GM21576 (cell line): ENCODE measurements around the gene PLXNA1.

Experiments used
- ATAC-seq: cut with Tn5 transposase; IDR thresholded peaks from one replicate; pipeline ENCODE4 v1.9.1; 2021; ENCODE audit warnings: mild to moderate bottlenecking, moderate library complexity; ENCODE audit not compliant: unreplicated experiment

The PLXNA1 gene

DNA sequence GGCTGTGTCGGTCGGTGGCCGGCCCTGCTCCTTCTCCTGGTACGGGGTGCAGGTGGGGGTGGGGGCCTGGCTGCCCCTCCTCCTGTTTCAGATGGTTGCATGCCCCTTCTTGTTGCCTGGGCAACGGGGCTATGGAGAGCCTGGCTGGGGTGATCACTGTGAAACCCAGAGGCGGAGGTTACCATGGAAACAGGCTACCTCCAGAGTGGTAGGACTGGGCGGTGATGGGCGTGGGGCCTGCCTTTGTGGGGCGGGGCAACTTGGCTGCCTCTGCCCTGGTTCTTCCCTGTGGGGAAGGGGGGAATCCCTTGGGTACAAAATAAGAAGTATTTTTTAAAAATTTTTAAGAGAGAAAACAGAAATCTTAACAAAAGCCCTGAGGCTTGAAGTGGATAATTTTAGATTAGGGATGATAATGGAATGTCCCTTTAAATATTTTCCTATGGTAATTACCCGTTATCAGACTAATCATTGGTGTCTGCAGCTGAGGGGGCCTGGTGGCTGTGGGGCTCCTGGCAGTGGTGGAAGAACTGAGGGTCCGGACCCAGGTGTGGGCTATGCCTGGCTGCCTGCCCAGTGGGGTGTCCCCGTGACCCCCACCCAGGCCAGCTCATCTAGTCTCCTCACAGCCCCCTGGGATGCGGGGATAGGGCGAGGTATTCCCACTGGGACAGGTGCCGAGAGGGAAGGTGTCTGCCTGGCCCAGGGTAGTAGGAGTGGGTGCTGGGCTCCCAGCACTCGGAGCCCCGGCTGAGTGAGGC is 32.5 kb downstream of the PLXNA1 start:
- ATAC-seq, result peak; percentile 52

DNA sequence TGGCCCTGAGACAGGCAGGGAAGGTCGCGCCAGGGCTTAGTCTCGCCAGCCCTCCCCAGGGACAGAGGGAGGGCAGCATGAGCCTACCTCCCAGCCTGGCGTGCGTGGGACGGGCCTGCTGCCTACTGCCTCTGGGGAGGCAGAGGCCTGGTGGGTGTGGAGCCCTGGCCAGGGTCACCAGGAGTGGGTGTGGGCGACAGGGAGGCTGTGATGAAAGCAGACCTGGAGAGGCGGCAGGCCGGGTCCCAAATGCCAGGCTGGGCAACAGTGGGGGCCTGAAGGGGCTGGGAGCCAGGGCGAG is 33.1 kb downstream of the PLXNA1 start:
- no peak for ATAC-seq

DNA sequence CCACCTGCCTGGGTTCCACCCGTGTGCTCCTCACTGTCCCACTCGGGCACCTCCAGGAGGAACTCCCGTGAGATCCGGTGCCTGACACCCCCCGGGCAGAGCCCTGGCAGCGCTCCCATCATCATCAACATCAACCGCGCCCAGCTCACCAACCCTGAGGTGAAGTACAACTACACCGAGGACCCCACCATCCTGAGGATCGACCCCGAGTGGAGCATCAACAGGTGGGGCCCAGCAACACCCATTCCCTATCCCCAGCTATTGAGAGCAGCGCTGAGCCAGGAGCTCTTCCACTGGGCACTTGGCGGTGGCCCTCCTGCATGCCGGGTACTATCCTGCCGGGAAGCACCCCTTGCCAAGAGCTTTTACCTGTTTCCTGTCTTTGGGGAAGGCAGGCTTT is 33.5 kb downstream of the PLXNA1 start:
- no peak for ATAC-seq

DNA sequence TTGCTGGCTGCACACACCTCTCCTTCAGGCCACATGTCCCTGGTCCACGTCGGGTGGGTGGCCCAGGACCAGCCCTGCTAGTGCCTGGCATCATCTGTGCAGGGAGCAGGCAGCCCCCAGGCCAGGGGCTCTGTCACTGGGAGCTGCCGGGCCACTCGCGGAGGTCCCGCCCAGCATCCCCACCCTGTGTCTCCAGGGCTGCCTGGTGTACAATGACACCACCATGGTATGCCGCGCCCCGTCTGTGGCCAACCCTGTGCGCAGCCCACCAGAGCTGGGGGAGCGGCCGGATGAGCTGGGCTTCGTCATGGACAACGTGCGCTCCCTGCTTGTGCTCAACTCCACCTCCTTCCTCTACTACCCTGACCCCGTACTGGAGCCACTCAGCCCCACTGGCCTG is 34.3 kb downstream of the PLXNA1 start:
- ATAC-seq, result no peak

DNA sequence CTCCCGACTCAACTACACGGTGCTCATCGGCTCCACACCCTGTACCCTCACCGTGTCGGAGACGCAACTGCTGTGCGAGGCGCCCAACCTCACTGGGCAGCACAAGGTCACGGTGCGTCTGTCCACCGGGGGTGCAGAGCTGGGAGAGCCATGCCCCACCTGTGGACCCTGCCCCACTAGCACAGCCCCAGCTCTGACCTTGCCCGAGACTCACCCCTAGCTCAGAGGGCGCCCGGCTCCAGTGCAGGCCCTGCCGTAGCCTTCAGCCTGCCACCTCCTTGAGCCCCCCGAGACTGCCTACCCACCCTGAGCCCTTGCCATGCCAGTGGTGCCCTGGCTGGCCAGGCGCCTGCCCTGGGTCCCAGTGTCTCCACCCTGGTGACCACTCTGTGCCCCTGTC is 34.9 kb downstream of the PLXNA1 start:
- ATAC-seq, result no peak

DNA sequence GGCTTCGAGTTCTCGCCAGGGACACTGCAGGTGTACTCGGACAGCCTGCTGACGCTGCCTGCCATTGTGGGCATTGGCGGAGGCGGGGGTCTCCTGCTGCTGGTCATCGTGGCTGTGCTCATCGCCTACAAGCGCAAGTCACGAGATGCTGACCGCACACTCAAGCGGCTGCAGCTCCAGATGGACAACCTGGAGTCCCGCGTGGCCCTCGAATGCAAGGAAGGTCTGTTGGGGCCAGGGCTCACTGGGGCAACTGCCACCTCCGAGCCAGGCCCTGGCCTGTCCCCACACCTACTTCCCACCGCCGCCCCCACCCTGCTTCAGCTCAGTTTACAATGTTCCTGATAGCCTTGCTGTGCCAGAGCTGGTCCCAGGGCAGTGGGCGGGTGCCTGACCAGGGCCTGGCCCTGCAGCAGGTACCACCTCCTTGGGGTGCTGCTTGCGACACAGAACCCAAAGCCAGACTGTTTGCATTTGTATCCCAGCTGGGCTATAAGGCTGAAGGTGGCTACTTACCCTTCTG is 35.5 kb downstream of the PLXNA1 start:
- no peak for ATAC-seq

DNA sequence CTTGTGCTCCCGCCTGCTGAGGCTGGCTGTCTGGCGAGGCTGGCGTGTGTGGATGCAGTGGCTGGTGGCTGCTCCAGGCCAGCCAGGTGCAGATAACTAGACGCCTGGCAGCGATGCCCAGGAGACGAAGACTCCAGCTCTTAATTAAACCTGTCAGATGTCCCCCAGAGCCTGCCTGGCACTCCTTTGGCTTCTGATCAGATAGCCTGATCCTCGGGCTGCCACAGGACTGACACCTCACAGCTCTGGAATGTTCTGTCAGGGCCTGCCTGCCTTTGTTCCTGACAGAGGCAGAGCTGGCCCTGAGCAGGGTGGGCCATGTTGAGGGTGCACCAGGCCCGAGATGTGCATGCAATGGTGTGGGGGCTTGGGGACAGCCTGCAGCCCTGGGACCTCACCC is 36.5 kb downstream of the PLXNA1 start:
- ATAC-seq, result no peak

DNA sequence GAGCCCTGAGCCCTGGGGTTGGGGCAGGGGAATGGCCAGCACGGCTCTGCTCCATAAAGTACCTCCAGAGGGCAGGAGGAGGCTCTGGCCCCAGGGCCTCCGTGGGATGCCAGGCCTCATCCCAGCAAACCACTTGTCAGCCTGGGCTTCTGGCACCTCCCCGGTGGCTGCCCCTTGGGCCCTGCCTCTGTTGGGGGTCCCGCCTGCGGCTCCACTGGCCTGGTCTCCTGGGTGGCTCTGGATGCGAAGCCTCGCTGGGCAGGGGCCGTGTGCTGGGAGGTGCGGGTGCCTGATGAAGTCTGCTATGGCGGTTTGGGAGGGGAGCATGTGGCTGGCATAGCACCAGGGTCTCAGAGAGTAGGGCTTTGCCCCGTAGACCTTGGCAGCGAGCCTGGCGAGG is 37.6 kb downstream of the PLXNA1 start:
- no peak for ATAC-seq

DNA sequence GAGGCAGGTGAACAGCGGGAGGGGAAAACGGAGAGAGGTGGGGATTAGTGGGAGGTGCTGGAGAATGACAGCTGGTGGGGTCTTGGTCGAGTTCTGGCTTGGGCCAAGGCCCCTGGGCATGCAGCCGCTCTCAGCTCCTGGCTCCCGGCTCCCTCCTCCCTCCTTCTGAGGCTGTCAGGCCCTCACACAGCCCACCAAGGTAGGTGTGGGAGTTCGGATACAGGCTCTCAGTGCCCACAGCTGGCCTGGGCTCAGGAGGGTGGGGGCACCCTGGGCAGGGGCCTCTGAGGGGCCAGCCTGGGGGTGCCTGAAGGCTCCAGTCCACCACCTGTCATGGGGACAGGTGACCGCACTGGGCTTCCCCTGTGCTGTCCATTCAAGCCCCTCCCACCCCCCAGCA is 39.9 kb downstream of the PLXNA1 start:
- ATAC-seq, result no peak

DNA sequence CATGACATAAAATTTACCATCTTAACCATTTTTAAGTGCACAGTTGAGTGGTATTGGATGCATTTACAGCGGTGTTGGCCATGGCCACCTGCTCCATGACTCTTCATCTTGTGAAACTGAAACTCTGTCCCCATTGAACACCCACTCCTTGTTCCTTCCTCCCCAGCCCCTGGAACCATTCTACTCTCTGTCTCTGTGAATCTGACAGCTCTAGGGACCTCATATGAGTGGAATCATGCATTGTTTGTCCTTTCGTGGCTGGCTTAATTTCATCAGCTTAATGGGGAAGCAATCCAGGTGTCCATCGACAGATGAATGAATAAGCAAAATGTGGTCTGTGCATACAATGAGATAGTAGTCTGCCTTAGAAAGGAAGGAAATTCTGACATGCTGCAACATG is 42.5 kb downstream of the PLXNA1 start:
- no peak for ATAC-seq

DNA sequence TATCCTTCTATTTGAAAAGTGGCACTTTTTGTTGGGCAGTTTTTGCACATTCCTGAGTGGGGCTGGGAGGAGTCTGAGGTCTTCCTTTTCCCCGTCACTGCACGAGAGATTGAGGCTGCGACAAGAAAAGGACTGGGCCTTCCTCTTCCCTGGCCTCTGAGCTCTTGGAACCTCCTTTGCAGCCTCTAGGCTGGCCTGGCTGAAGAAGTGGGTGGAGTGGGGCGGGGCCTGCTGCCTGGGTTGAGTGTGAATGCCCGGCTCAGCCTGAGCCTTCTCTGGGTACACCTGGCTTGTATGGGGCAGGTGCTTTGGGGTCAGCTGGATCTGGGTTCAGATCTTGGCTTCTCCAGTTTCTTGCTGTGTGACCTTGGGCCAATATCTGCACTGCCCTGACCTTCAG is 43.1 kb downstream of the PLXNA1 start:
- no peak for ATAC-seq

DNA sequence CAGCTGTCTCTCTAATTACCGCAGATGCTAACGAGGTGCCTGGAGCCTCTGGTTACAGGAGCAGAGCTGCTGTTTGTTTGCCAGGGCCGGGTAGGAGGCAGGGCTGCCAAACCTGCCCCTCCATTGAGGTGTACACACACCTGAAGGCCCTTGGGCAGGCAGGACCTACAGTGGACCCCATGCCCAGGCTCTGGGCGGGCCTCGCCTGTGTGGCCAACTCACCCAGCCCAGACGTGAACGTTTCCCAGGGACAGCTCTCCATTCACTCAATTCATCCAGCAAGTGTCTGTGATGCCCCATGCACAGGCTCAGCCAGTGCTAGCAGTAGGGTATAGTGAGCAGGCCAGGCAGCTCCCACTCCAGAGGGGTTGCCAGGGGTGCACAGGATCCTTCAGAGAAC is 43.7 kb downstream of the PLXNA1 start:
- ATAC-seq, result no peak

DNA sequence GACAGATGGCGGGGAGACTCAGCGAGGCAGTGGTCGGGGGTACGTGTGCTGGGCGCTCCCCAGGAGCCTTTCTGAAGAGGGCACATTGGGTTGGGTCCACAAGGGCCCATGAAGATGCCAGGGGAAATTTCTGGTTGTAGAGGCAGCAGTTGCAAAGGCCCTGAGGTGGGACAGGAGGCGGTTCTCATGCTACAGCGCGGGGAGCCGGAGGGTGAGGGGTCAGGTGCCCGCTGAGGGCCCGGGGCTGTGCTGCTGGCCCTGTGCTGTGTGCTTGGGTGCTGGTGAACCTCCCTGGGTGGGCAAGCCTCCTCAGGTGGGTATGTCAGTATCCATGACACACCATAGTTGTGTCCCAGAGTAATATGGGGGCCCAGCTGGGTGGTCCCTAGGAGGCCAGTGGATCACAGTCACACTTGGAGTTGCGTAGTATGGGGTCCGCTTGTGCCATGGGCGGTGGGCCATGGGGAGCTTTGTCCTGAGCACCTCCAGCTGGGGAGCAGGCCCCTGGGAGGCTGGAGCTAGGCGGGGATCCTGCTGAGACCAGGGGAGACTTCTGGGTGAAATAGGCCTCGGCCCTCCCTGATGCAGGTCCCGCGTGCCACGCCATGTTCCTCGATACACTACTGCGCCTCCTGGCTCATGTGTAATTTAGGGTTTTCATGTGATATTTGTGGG is 44.3 kb downstream of the PLXNA1 start:
- no peak for ATAC-seq

DNA sequence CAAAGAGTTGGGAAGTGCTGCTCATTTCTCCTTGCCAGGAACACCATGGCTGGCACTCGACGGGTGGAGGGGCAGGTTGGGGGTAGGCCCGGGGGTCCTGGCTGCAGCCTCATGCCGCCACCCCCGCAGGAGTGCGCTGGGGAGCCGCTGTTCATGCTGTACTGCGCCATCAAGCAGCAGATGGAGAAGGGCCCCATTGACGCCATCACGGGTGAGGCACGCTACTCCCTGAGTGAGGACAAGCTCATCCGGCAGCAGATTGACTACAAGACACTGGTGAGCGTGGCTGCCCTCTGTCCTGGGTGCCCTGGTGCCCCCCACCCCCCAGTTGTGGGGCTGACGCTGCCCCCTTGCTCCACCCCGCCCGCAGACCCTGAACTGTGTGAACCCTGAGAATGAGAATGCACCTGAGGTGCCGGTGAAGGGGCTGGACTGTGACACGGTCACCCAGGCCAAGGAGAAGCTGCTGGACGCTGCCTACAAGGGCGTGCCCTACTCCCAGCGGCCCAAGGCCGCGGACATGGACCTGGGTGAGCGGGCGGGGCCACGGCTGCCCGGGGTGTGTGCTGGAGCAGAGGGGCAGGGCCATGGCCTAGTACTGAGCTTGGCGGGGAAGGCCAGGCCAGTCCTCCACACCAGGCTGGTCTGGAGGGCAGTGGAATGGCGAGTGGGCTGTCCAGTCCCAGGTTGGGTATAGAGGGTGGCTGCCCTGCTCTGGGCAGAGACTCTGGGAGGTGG is 45.1 kb downstream of the PLXNA1 start:
- ATAC-seq, result no peak

DNA sequence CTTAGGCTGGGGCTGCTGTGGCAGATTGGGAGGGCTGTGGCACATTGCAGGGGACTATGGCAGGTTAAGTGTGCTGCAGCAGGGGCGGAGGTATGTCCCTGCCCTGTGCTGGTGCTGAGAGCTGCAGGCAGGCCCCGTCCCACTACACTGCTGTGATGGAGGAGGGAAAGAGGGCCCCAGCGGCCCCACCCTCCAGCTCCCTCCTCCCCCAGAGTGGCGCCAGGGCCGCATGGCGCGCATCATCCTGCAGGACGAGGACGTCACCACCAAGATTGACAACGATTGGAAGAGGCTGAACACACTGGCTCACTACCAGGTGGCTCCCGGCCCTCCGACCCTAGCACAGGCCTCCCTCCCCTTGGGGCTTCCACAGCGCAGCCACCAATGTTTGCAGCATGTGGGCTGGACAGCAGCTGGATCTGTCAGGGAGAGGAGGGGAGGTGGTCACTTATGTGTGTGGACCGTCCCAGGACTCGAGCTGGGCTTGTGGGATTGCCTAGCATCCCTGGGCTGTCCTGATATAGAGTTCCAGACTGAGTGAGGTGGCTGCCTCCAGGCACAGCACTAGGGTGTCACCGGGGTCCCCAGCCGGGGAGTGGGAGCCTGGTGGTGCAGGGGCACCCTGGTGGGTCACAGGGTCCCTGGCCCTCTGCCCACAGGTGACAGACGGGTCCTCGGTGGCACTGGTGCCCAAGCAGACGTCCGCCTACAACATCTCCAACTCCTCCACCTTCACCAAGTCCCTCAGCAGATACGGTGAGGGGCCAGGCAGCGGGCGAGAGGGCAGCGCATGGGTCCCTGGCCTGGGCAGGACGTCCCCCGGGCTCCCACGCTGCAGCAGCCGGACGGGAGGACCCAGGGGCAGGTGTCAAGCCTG is 46.1 kb downstream of the PLXNA1 start:
- ATAC-seq, result no peak

DNA sequence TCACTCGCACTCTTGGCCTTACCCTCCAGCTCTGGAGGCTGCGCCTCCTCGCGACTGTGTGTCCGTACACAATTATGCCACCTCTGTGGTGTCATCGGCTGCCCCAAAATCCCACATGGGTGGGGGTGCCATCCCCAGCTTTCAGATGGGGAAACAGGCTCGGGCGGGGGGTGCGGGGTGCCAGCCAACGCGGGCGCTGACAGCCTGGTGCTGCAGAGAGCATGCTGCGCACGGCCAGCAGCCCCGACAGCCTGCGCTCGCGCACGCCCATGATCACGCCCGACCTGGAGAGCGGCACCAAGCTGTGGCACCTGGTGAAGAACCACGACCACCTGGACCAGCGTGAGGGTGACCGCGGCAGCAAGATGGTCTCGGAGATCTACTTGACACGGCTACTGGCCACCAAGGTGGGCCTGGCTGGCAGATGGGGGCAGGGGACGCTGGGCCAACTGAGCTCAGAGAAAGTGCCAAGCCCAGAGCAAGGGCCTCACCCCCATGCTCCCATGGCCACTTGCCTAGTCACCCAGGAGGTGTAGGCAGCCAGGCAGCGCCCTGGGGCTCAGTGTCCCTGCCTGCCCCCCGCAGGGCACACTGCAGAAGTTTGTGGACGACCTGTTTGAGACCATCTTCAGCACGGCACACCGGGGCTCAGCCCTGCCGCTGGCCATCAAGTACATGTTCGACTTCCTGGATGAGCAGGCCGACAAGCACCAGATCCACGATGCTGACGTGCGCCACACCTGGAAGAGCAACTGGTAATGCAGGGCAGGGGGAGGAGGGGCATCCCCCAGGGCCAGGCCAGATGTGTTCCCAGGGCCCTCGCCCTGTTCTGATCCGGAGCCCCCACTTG is 47.0 kb downstream of the PLXNA1 start:
- no peak for ATAC-seq

DNA sequence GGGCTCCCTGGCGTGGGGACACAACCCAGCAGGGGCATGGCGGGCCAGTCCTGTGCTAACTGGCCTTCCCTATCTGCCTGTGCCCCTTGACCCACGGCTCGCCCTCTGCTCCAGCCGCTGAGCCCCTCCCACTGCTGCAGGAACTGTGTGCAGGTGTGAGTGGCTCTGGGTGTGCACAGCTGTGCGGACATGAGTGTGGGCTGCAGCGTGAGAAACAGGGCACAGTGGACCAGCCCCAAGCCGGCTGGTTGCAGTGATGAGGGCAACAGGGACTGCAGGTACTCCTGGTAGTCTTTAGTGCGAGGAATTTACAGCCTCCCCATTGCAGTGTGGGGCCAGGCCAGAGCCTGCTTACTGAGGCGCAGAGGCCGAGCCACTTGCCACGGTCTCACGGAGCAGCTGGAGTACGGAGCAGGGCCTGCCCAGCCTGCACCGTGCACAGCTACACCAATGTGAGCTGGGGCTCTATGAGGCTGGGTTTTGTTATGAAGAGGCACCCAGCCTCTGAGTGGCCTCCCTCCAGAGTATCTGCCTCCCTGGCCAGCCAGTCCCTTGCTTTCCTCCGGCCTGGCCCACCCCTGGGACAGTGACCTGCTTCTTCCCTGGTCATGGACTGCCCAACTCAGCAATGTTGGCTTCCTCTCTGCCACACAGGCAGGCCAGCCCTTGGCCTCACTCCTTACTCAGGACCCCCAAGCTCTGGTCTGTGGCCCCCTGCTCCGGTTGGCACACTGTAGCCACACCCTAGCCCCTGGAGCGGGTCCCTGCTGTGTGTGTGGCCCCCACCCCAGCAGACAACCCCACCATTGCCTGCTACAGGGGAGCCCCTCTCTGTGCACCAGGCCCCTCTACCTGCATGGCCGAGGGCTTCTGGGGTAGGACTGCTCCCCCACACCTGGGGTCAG is 47.8 kb downstream of the PLXNA1 start:
- no peak for ATAC-seq

DNA sequence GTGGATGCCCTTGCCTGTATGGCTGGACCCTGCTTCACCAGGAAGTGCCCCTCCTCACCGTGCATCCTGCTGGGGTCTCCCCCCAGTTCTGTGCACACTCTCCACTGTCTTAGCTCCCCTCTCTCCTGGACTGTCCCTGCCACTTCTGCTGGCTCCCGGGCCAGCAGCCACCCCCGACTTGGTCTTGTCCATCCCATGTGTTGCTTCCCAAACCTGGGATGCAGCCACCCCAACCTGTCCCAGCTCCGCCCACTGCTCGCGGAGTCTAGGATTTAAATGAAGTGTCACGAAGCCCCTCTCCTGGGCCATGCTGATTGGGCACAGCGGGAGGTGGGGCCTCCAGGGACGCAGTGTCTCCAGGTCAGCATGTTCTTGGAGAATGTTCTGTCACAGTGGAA is 48.5 kb downstream of the PLXNA1 start:
- no peak for ATAC-seq

DNA sequence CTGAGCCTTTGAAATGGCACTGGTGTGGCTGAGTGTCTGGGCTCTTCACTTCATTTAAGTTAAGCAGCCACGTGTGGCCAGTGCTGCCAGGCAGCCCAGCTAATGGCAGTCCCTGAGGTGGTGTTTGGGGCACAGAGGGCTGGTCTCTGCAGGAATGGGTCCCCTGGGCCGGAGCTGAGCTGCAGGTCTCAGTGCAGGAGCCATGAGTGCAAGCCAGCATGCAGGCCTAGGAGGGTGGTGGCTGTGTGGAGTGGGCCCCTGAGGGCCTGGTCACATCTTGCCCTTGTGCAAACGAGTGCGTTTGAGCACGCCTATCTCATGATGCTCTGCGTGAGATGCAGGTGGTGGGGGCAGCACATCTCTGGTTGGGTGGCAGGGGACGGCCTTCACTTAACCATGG is 48.9 kb downstream of the PLXNA1 start:
- ATAC-seq, result no peak
